B cell (primary cell): ENCODE measurements around the gene IL1R1. TPM values are rescaled to one million over a fixed set of nuclear protein-coding genes. Genes with fewer than 3 reads are reported as not detected.
"Not testable (repeated sequence)": the region's sequence is repeated elsewhere in the genome, so short reads cannot be mapped to it uniquely, and the experiment has no call there.

ENCODE experiments used
- ATAC-seq: fragments of 200-7000 bp; cut with Tn5 transposase; one replicate; pipeline ENCODE4 v1.10.0; 2021; ENCODE audit warnings: low read depth, mild to moderate bottlenecking, moderate number of reproducible peaks, moderate library complexity
- CTCF ChIA-PET: fragments of 350-600 bp; sonication (Branson Sonifier 250); formaldehyde crosslinking; loops from one replicate; lab custom pipeline; 2021; ENCODE audit warnings: antibody characterized with exemption, inconsistent platforms; lab: Charles Lee
- POLR2A ChIA-PET: fragments of 350-600 bp; sonication (Branson Sonifier 250); formaldehyde crosslinking; loops from one replicate; lab custom pipeline; 2021; ENCODE audit warnings: antibody characterized with exemption; lab: Charles Lee
- DNase-seq: peaks from one replicate; pipeline ENCODE4 v3.0.0; 2013
- H2AFZ ChIP-seq: 2 replicates; pipeline ENCODE4 v1.6.1; 2012; ENCODE audit warnings: mild to moderate bottlenecking, low read depth, low read length; ENCODE audit not compliant: insufficient read depth, poor library complexity, severe bottlenecking
- H3K27ac ChIP-seq, 2 donors: 1 replicate in 1 of 2; 2 replicates in 1 of 2; pipeline ENCODE4 v1.5.1; 2012 to 2013; ENCODE audit warnings: low read length in 2 of 2, mild to moderate bottlenecking in 2 of 2, moderate library complexity in 1 of 2
- H3K27me3 ChIP-seq, 4 experiments: fragments of 200-600 bp in 1 of 4; sonication (generic) in 1 of 4; replicated peaks in 1 of 4; 1 replicate in 2 of 4; 2 replicates in 2 of 4; pipeline versions ENCODE4 v1.6.1 to v1.7.0; 2013 to 2016; ENCODE audit warnings: low read length in 3 of 4, mild to moderate bottlenecking in 2 of 4, mixed read lengths in 1 of 4, moderate library complexity in 1 of 4; ENCODE audit not compliant: insufficient read depth in 4 of 4, control insufficient read depth in 3 of 4; ENCODE audit errors: control extremely low read depth in 1 of 4
- H3K36me3 ChIP-seq, 2 experiments: replicated peaks in 1 of 2; 1 replicate in 1 of 2; 2 replicates in 1 of 2; pipeline versions ENCODE4 v1.6.1 to v1.7.1; 2013; ENCODE audit warnings: low read length in 1 of 2; ENCODE audit not compliant: insufficient read depth in 2 of 2, control insufficient read depth in 1 of 2; ENCODE audit errors: control extremely low read depth in 1 of 2, extremely low read depth in 1 of 2
- H3K4me1 ChIP-seq, 2 donors: fragments of 200-600 bp in 1 of 2; sonication (generic) in 1 of 2; 1 replicate in 1 of 2; 2 replicates in 1 of 2; pipeline versions ENCODE4 v1.5.1 to v1.6.1; 2013 to 2017; ENCODE audit warnings: low read length in 2 of 2; ENCODE audit not compliant: control insufficient read depth in 2 of 2, insufficient read depth in 2 of 2
- H3K4me2 ChIP-seq: replicated peaks from 2 replicates; pipeline ENCODE3; 2012; ENCODE audit warnings: mild to moderate bottlenecking, low read depth, low read length; ENCODE audit not compliant: poor library complexity, severe bottlenecking
- H3K4me3 ChIP-seq, 5 experiments: fragments of 200-600 bp in 1 of 5; sonication (generic) in 1 of 5; 1 replicate in 3 of 5; 2 replicates in 2 of 5; pipeline versions ENCODE4 v1.5.1 to v1.7.0; 2011 to 2016; ENCODE audit warnings: low read length in 4 of 5, mild to moderate bottlenecking in 4 of 5, low read depth in 2 of 5, control low read depth in 1 of 5, moderate library complexity in 1 of 5; ENCODE audit not compliant: insufficient read depth in 1 of 5; ENCODE audit errors: control extremely low read depth in 1 of 5, extremely low read depth in 1 of 5
- H3K79me2 ChIP-seq: fragments of 200-600 bp; sonication (generic); one replicate; pipeline ENCODE4 v1.6.0; 2016; ENCODE audit warnings: low read length; ENCODE audit not compliant: control insufficient read depth, insufficient read depth
- H3K9ac ChIP-seq: fragments of 200-600 bp; sonication (generic); 2 replicates; pipeline ENCODE4 v1.6.1; 2017; ENCODE audit warnings: mild to moderate bottlenecking, low read length, moderate library complexity
- H3K9me3 ChIP-seq, 3 donors: one replicate each; pipeline versions ENCODE4 v1.6.1 to v1.7.1; 2013; ENCODE audit warnings: low read length in 2 of 3; ENCODE audit not compliant: control insufficient read depth in 2 of 3, insufficient read depth in 1 of 3; ENCODE audit errors: control extremely low read depth in 1 of 3
- H4K20me1 ChIP-seq: 2 replicates; pipeline ENCODE4 v1.6.0; 2012; ENCODE audit warnings: mild to moderate bottlenecking, low read length; ENCODE audit not compliant: insufficient read depth, control insufficient read depth, poor library complexity, severe bottlenecking
- H3K27ac Mint-ChIP-seq: one replicate; pipeline ENCODE4 v1.8.0; 2021; ENCODE audit warnings: mixed read lengths
- H3K27me3 Mint-ChIP-seq: one replicate; pipeline ENCODE4 v1.8.0; 2021; ENCODE audit warnings: mixed read lengths
- H3K4me1 Mint-ChIP-seq: one replicate; pipeline ENCODE4 v1.8.0; 2021; ENCODE audit warnings: mixed read lengths
- H3K4me3 Mint-ChIP-seq: one replicate; pipeline ENCODE4 v1.8.0; 2021; ENCODE audit warnings: mixed read lengths
- H3K9me3 Mint-ChIP-seq: one replicate; pipeline ENCODE4 v1.8.0; 2022; ENCODE audit warnings: mixed read lengths; ENCODE audit not compliant: insufficient read depth
- CTCF ChIP-seq: fragments of 200-600 bp; IDR thresholded peaks from one replicate; pipeline ENCODE4 v1.8.0; 2022; ENCODE audit warnings: antibody characterized with exemption, mild to moderate bottlenecking
- EZH2 ChIP-seq: IDR thresholded peaks from 2 replicates; pipeline ENCODE4 v1.6.1; 2012; ENCODE audit warnings: borderline replicate concordance, low read depth, mild to moderate bottlenecking, moderate library complexity, low read length; ENCODE audit not compliant: insufficient read depth, poor library complexity, severe bottlenecking
- WGBS: methylation state at CpG from one replicate; pipeline ENCODE4 v1.1.5; 2013; ENCODE audit warnings: missing lambda C conversion rate; ENCODE audit not compliant: insufficient coverage; 5-methylcytosine and 5-hydroxymethylcytosine counted together
- intact Hi-C: fragments of 100-400 bp; cut with micrococcal nuclease; formaldehyde crosslinking; loops from one replicate; pipeline ENCODE4 v1.10.0; 2022
- polyA plus RNA-seq: library from polyadenylated mRNA; depleted of rRNA; stranded (reverse); fragments of >200 nt; gene quantifications from 2 replicates; pipeline ENCODE4 v1.2.3, GENCODE V29; 2012
- total RNA-seq, 2 donors: library from RNA; stranded (reverse); fragments of 120-200 nt in 1 of 2; gene quantifications; 1 replicate in 1 of 2; 2 replicates in 1 of 2; pipeline versions ENCODE4 v1.2.3 to v1.2.4, GENCODE V29; 2013 to 2022

Gene IL1R1
- total and polyA plus RNA-seq, 2 donors (not counting 1 experiment from before 2014, with no cell fraction given) = not detected

GRCh38 chr2:102122115-102122514 is 20.4 kb upstream of the IL1R1 start:
- peaks cover 0 to 3% (median 0%) of the 10 kb centered on the region in 4 experiments for H3K27me3 ChIP-seq
- no peaks in the 10 kb centered on the region for H4K20me1 ChIP-seq
- H3K4me1 ChIP-seq = no peaks in the 10 kb centered on the region
- no peak overlapping the region for H3K4me3 ChIP-seq
- ATAC-seq = no peak
- no peaks in the 10 kb centered on the region for H3K79me2 ChIP-seq
- H3K27ac Mint-ChIP-seq = no peak overlapping the region
- intact Hi-C loops = no loop called here
- H3K4me3 Mint-ChIP-seq = no peak overlapping the region
- H3K9ac ChIP-seq = no peak overlapping the region
- 100% methylated on average over 2 of the region's 3 CpGs for WGBS
- POLR2A ChIA-PET = no interaction called here
- no peak overlapping the region for H2AFZ ChIP-seq
- H3K4me1 Mint-ChIP-seq = no peaks in the 10 kb centered on the region
- H3K4me2 ChIP-seq = no peak overlapping the region
- H3K9me3 Mint-ChIP-seq = no peaks in the 10 kb centered on the region
- H3K27ac ChIP-seq = no peak overlapping the region
- TF ChIP-seq EZH2 (no peak), CTCF (no peak)
- H3K9me3 ChIP-seq = no peaks in the 10 kb centered on the region
- DNase-seq = no peak
- CTCF ChIA-PET = no interaction called here
- peaks cover 32% of the 10 kb centered on the region for H3K27me3 Mint-ChIP-seq
- no peaks in the 10 kb centered on the region for H3K36me3 ChIP-seq

- Histone ChIP-seq H3K27ac (no peak overlapping the region), H2AFZ (no peak overlapping the region), H3K9me3 (no peaks in the 10 kb centered on the region), H4K20me1 (no peaks in the 10 kb centered on the region), H3K79me2 (no peaks in the 10 kb centered on the region), H3K27me3 (peaks cover 0 to 3% (median 0%) of the 10 kb centered on the region in 4 experiments), H3K9ac (no peak overlapping the region), H3K4me1 (no peaks in the 10 kb centered on the region), H3K4me2 (no peak overlapping the region), H3K4me3 (no peak overlapping the region), H3K36me3 (no peaks in the 10 kb centered on the region)
- H3K4me1 Mint-ChIP-seq = no peaks in the 10 kb centered on the region
- ATAC-seq (no peak), DNase-seq (no peak)
- POLR2A ChIA-PET = no interaction called here
- no peak overlapping the region for H3K4me3 Mint-ChIP-seq
- peaks cover 32% of the 10 kb centered on the region for H3K27me3 Mint-ChIP-seq
- CTCF ChIA-PET = no interaction called here
- no peak overlapping the region for H3K27ac Mint-ChIP-seq
- no peaks in the 10 kb centered on the region for H3K9me3 Mint-ChIP-seq
- TF ChIP-seq EZH2 (no peak), CTCF (no peak)
- WGBS = no CpG with 5 or more reads among the region's 1 CpG
- intact Hi-C loops = no loop called here
Observed at GRCh38 chr2:102122909-102123308, 19.6 kb upstream of the IL1R1 start.

GRCh38 chr2:102124421-102124820 is 18.1 kb upstream of the IL1R1 start:
- DNase-seq, H3K4me1 Mint-ChIP-seq, H3K9me3 ChIP-seq, H3K9ac ChIP-seq, H3K4me3 ChIP-seq, H2AFZ ChIP-seq, H3K27ac Mint-ChIP-seq, H3K9me3 Mint-ChIP-seq, H3K79me2 ChIP-seq, H3K4me1 ChIP-seq, CTCF ChIA-PET, H3K4me3 Mint-ChIP-seq, H3K27me3 ChIP-seq, POLR2A ChIA-PET, ATAC-seq, intact Hi-C loops, H3K4me2 ChIP-seq, H3K27ac ChIP-seq, H4K20me1 ChIP-seq, H3K36me3 ChIP-seq: not testable (repeated sequence)
- WGBS = 86% methylated on average over 5 of the region's 5 CpGs
- peaks cover 30% of the 10 kb centered on the region for H3K27me3 Mint-ChIP-seq
